ENCODE data around the gene CMTR1. TPM values are rescaled to one million over a fixed set of nuclear protein-coding genes. Genes with fewer than 3 reads are reported as not detected.

The CMTR1 gene
- 35.8 and 40.6 TPM in 2 replicates for total RNA-seq

GRCh38 chr6:37432916-37433656 is at the start of gene CMTR1:
Gene CMTR1, plus strand, starts transcription at chr6:37433221. Its CDS starts 2,409 bp downstream, at chr6:37435630.

GRCh38 chr6:37499433-37500293 is 66.6 kb downstream of the CMTR1 start, which contains the start of gene CCDC167:
Gene CCDC167, minus strand, starts transcription at chr6:37499893. Its CDS starts 30 bp downstream, at chr6:37499863.

Other genes starting within 250 kb of the CMTR1 start
- 12.2 and 15.2 TPM in 2 replicates for gene TBC1D22B, start 175.4 kb upstream of the CMTR1 start, total RNA-seq
- 8.1 and 9.1 TPM in 2 replicates for gene TMEM217, start 175.1 kb upstream of the CMTR1 start, total RNA-seq
- 33.2 and 34.5 TPM in 2 replicates for gene RNF8, start 79.2 kb upstream of the CMTR1 start, total RNA-seq
- gene CCDC167, start 66.7 kb downstream of the CMTR1 start, total RNA-seq: 48.6 and 52.1 TPM in 2 replicates